ENCODE results near the gene NBAS.

NBAS gene

DNA sequence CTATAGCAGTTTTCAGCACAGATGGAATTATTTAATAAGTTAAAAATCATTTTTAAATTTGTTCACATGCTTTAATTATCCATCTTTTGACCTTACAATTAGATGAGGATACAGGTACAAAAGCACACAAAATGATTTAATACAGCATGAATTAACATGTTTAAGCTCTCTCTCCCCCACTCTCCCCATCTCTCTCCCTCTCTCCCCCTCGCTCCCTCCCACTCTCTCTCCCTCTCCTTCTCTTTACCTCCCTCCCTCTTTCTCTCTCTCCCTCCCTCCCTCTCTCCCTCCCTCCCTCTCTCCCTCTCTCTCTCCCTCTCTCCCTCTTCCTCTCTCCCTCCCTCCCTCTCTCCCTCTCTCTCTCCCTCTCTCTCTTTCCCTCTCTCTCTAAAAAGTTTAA is 7.6 kb downstream of the NBAS start:
- no peak overlapping the region for H3K4me3 ChIP-seq (ENCODE audit: low read depth, low read length)
- TF ChIP-seq, protein P1, sequence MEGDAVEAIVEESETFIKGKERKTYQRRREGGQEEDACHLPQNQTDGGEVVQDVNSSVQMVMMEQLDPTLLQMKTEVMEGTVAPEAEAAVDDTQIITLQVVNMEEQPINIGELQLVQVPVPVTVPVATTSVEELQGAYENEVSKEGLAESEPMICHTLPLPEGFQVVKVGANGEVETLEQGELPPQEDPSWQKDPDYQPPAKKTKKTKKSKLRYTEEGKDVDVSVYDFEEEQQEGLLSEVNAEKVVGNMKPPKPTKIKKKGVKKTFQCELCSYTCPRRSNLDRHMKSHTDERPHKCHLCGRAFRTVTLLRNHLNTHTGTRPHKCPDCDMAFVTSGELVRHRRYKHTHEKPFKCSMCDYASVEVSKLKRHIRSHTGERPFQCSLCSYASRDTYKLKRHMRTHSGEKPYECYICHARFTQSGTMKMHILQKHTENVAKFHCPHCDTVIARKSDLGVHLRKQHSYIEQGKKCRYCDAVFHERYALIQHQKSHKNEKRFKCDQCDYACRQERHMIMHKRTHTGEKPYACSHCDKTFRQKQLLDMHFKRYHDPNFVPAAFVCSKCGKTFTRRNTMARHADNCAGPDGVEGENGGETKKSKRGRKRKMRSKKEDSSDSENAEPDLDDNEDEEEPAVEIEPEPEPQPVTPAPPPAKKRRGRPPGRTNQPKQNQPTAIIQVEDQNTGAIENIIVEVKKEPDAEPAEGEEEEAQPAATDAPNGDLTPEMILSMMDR (IDR thresholded peaks at IDR 0.05; ENCODE audit: borderline replicate concordance, insufficient read depth, low read depth, low read length): no peak

DNA sequence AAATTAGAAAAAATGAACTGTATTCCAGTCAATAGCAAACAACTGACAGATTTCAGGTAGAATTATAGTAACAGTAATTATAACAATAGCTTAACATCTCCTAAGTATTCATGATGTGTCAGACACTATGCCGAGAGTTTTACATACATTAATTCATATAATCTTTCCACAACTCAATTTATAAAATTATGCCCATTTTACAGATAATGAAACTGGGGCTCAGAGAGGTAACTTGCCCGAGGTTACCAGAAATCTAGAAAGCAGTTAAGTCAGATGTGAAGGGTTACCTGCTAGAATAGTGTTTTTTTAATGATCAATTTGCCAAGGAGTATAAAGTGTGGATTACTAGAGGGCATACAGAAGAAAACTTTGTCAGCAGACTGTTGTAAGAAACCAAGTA is 12.2 kb downstream of the NBAS start:
- H3K4me3 ChIP-seq (ENCODE audit: low read depth, low read length): no peak overlapping the region
- TF ChIP-seq, protein P1 (IDR thresholded peaks at IDR 0.05; ENCODE audit: borderline replicate concordance, insufficient read depth, low read depth, low read length): no peak

DNA sequence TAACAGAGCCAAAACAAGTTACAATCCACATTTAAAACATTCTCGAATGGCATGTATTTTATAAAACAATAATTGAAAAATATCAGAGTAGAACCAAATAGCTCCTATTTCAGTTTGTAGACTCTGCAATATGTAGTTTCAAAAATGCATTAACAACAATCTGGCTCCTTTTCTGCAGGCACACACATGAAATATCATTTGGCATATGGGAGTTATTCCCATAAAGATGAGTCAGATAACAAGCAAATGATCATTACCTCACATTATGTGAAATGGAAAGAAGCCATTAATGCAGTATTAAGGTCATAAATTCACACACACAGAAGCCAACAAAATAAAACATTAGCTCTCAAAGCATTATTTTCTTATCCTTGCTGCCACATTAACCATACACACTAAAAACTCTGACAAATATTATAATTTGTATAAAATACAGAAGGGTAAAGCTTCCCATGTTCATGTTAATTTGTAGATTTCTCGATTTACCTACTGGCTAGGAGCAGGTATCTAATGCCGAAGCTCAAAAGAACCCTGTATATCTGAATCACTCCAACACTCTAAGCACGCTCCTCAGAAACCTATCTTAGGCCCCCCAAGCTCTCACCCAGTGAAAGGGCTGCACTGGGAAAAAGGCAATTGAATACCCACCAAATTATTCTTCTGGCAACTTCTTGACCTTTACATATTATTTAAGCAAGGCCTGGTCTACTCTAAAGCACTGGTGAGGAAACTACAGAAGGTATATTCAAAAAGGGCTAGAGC is 13.8 kb downstream of the NBAS start:
- H3K4me3 ChIP-seq (ENCODE audit: low read depth, low read length): no peak overlapping the region
- TF ChIP-seq, protein P1 (IDR thresholded peaks at IDR 0.05; ENCODE audit: borderline replicate concordance, insufficient read depth, low read depth, low read length): no peak

DNA sequence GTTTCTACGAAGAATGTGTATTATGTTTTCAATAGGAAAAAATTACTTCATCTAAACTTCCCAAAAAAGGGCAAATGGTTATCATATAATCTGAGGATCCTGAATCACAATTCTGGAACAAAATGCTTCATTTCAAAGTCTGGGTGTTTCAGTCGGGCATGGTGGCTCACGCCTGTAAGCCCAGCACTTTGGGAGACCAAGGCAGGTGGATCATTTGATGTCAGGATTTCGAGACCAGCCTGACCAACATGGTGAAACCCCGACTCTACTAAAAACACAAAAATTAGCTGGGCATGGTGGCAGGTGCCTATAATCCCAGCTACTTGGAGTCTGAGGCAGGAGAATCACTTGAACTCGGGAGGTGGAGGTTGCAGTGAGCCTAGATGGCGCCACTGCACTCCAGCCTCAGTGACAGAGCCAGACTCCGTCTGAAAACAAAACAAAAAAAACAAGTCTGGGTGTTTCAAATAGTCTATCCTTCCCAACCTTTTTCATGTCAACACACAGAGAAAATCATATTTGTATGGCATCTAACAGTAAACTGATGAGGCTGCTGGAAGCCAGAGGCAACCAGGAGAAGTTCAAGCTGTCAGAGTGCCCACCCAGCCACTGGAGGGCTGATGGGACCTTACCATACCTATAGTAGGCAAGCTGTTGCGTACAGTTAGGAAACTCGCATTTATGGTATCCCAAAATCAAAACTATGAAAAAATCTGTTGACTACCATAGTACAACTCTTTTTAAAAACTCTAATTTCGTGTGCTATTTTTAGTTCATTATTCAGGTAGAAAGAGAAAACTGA is 14.6 kb downstream of the NBAS start:
- TF ChIP-seq, protein P1 (IDR thresholded peaks at IDR 0.05; ENCODE audit: borderline replicate concordance, insufficient read depth, low read depth, low read length): no peak
- no peak overlapping the region for H3K4me3 ChIP-seq (ENCODE audit: low read depth, low read length)

DNA sequence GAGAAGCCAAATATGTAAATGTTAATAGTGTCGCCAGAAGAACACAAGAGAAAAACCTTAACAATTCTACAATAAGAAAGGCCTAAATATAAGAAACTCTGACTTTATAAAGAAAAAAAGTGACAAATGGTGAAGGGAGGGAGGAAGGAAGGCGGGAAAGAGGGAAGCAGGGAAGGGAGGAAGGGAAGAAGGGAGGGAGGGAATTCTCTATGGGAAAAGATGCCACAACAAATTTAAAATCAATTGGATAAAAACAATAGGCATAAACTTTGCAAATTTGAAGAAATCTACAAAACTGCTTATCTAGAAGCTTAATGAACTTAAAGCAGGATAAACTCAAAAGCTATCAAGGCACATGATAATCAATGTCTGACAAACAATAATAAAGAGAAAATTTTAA is 16.9 kb downstream of the NBAS start:
- H3K4me3 ChIP-seq (ENCODE audit: low read depth, low read length): no peak overlapping the region
- TF ChIP-seq, protein P1 (IDR thresholded peaks at IDR 0.05; ENCODE audit: borderline replicate concordance, insufficient read depth, low read depth, low read length): no peak

DNA sequence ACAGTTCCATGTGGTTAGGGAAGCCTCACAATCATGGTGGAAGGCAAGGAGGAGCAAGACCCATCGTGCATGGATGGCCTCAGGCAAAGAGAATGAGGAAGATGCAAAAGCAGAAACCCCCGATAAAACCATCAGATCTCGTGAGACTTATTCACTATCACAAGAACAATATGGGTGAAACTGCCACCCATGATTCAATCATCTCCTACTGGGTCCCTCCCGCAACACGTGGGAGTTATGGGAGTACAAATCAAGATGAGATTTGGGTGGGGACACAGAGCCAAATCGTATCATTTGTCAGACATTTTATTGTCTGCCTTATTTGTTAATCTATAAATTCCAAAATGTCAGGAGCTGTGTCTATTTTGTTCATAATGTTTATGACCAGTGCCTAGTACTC is 17.6 kb downstream of the NBAS start:
- no peak overlapping the region for H3K4me3 ChIP-seq (ENCODE audit: low read depth, low read length)
- TF ChIP-seq, protein P1 (IDR thresholded peaks at IDR 0.05; ENCODE audit: borderline replicate concordance, insufficient read depth, low read depth, low read length): no peak

Data from GM12875 (cell line).